NCI-H446 treated with DMSO at 0.1 percent for 48 hours (cell line): ENCODE measurements around the gene ETF1.
"Not testable (repeated sequence)": the region's sequence is repeated elsewhere in the genome, so short reads cannot be mapped to it uniquely, and the experiment has no call there.

ENCODE experiments used
- DNase-seq: peaks from one replicate; lab custom pipeline; 2025; lab: John Stamatoyannopoulos, UW

Gene ETF1

DNA sequence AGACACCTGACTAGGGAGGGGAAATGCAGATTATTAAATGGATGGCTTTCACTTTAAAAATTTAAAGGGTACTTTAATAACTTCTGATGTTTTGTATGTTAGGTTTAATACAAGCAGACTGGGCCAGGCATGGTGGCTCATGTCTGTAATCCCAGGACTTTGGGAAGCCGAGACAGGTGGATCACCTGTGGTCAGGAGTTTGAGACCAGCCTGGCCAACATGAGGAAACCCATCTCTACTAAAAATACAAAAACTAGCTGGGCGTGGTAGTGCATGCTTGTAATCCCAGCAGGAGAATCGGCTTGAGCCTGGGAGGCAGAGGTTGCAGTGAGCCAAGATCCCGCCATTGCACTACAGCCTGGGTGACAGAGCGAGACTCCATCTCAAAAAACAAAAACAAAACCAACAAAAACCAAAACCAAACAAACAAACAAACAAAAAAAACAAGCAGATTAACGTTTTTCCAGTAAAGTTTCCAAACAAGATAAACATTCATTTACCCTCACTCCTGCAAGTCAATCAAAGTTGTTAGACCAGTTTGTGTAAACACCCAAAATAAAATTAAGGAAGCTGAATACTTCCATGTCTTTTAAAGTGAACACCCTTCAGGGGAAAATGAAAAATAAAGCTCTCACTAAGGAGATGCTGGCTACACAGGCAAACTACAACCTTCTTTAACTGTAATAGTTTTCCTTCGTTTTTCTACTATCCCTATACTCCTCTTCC lies 14.1 kb downstream of the ETF1 start:
- DNase-seq, result no peak

GRCh38 chr5:138528208-138528607 lies 14.8 kb downstream of the ETF1 start:
- no peak for DNase-seq

DNA sequence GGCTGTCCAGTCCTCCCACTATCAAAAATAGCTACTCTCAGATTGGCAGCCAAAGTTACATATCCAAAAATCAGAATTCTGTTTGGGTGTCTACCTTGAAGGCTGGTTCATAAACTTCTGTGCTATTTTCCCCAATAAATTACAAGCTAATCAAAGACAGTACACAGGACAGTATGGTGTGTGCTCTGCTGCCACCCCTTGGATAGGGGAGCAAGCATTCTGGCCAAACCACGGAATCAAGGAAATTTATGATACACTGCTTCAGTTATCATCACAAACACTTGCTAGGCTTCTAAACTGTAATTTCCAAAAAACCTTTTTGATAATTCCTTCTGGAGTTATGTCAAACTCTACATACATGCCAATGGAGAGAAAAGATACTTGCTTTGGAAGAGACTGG lies 15.9 kb downstream of the ETF1 start:
- no peak for DNase-seq

DNA sequence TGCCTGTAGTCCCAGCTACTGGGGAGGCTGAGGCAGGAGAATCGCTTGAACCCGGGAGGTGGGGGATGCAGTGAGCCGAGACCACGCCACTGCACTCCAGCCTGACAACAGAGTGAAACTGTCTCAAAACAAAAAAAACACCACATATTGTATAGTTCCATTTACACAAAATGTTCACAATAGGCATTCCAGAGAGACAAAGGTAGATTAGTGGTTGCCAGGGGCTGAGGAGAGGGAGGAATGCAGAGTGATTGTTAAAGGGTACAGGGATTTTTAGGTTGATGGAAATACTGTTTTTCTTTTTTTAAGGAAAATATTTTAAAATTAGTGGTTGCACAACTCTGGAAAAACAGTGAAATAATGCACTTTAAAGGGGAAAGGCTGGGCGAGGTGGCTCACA lies 19.6 kb downstream of the ETF1 start:
- no peak for DNase-seq

- no peak for DNase-seq
Measured at GRCh38 chr5:138520971-138521370, 22.1 kb downstream of the ETF1 start.

DNA sequence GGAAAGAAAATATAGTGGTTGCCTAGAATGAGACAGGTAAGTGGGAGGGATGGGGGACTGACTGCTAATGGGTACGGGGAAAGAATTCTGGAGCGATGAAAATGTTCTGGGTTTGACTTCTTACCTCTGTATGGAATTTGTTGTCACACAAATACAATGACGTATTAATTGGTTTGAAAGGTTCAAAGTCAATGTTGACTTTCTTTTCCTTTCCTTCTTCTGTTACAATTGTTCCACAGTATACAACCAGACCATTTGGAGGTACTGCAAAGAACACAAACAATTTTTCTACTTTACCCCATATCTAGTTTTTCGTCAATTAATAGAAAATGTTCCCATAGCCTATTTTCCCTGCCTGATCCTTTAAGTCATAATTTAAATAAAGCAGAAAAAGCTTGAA lies 25.6 kb downstream of the ETF1 start:
- DNase-seq, result no peak

GRCh38 chr5:138515556-138516245 lies 27.3 kb downstream of the ETF1 start:
- DNase-seq, result no peak

GRCh38 chr5:138514021-138514420 lies 29.0 kb downstream of the ETF1 start:
- no peak for DNase-seq

DNA sequence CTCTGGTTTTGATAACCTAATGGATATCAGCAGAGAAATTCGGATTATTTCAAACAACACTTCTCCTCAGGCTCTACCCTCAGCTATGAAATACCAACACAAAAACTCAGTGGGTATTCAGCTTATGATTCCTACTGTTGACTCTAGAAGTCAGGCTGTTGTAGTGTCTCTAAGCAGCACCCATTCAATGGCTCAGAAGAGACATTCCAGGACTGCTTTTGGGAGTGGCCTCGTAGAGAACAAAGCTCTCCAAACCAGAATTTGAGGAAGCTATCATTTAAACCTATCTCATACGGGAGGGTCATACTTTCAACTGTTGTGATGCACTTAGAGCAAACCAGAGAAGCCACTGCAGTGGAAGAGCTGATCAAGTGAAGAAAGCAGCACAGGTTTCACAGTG lies 34.1 kb downstream of the ETF1 start:
- DNase-seq, result no peak

DNA sequence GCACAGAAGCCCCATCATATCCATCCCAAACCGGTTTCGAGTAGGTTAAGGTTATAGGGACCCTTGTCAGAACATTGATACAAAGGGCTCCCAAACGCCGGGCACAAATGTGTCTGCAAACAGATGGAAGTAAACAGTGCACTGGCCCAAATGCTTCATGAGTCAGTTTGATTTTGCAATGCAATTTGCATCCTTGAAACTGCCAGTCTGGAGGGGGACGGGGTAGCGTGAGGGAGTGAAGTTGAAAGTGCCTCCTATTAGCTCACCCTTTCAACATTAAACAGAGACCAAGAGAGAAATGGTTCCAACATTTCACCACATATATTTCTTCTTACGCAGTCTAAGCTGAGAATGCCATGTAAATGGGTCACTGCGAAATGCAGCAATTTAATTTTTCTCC lies 35.6 kb downstream of the ETF1 start:
- DNase-seq, result not testable (repeated sequence)

GRCh38 chr5:138506370-138507306 lies 36.4 kb downstream of the ETF1 start:
- DNase-seq, result no peak

- DNase-seq, result peak; percentile 80
Measured at GRCh38 chr5:138504799-138505198, 38.2 kb downstream of the ETF1 start.

- DNase-seq, result peak; percentile 40
Measured at GRCh38 chr5:138503487-138504270, 39.4 kb downstream of the ETF1 start.

DNA sequence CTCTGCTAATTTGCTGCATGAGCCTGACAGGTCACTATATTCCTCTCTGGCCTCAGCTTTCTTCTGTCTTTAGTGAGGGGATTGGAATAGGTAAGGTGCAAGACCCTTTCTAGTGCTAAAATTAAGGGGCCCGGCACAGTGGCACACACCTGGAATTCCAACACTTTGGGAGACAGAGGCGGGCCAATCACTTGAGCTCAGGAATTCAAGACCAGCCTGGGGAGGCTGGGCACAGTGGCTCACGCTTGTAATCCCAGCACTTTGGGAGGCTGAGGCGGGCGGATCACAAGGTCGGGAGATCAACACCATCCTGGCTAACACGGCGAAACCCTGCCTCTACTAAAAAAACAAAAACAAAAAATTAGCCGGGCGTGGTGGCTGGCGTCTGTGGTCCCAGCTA lies 40.5 kb downstream of the ETF1 start:
- no peak for DNase-seq

DNA sequence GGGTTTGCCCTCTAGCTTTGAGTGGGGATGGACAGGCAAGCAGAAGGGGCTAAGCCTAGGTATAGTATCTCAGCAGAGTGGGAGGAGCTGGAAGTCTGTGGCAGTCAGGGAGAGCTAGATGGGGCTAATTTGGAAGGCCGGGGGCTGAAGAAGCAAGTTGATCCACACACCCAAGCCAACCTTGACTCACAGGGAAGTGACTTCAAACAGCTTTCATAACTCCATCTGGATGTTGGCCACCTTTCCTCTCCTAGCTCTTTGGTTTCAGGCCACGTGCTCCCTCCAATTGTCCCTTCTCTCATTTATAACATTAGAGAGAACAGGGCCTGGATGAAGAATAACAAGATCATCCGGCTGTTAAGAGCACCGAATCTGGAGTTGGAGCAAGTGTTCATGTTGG lies 40.9 kb downstream of the ETF1 start:
- DNase-seq, result no peak

- no peak for DNase-seq
Measured at GRCh38 chr5:138498376-138498775, 44.7 kb downstream of the ETF1 start.

- no peak for DNase-seq
Measured at GRCh38 chr5:138495351-138495750, 47.7 kb downstream of the ETF1 start.

GRCh38 chr5:138492560-138493045 lies 50.4 kb downstream of the ETF1 start:
- no peak for DNase-seq

GRCh38 chr5:138491669-138492559 lies 51.1 kb downstream of the ETF1 start:
- peak; percentile 83 for DNase-seq

- DNase-seq, result no peak
Measured at GRCh38 chr5:138491284-138491648, 51.8 kb downstream of the ETF1 start.
